Activated naive CD8-positive, alpha-beta T cell treated with anti-CD3 and anti-CD28 coated beads for 36 hours (primary cell): Measurements from ENCODE around the gene USE1. TPM values are rescaled to one million over a fixed set of nuclear protein-coding genes. Genes with fewer than 3 reads are reported as not detected.
A peak's percentile ranks its signal among the peaks of the same experiment; 100 is the strongest.

Source experiments
- DNase-seq: peaks from one replicate; pipeline ENCODE4 v3.0.0; 2021
- H3K27ac Mint-ChIP-seq: one replicate; pipeline ENCODE4 v1.8.0; 2022; ENCODE audit warnings: mild to moderate bottlenecking, moderate library complexity, mixed read lengths
- H3K27me3 Mint-ChIP-seq: one replicate; pipeline ENCODE4 v1.8.0; 2022; ENCODE audit warnings: mild to moderate bottlenecking, mixed read lengths
- H3K36me3 Mint-ChIP-seq: one replicate; pipeline ENCODE4 v1.8.0; 2021; ENCODE audit warnings: mild to moderate bottlenecking, mixed read lengths
- H3K4me1 Mint-ChIP-seq: one replicate; pipeline ENCODE4 v1.8.0; 2021; ENCODE audit warnings: mixed read lengths
- H3K4me3 Mint-ChIP-seq: one replicate; pipeline ENCODE4 v1.8.0; 2022; ENCODE audit warnings: mild to moderate bottlenecking, moderate library complexity, mixed read lengths
- H3K9me3 Mint-ChIP-seq: one replicate; pipeline ENCODE4 v1.8.0; 2022; ENCODE audit warnings: mixed read lengths
- total RNA-seq, 2 experiments: library from RNA; stranded (reverse); gene quantifications; one replicate each; pipeline ENCODE4 v1.2.3, GENCODE V29; 2021

USE1 gene
- total RNA-seq, 2 experiments from 2014 or later: 26.5 to 27.1 TPM

GRCh38 chr19:17240062-17240752 is 25.1 kb downstream of the USE1 start:
- Mint-ChIP-seq H3K27ac (no peak overlapping the region), H3K27me3 (no peaks in the 10 kb centered on the region), H3K36me3 (no peaks in the 10 kb centered on the region), H3K9me3 (no peaks in the 10 kb centered on the region), H3K4me1 (no peaks in the 10 kb centered on the region), H3K4me3 (no peak overlapping the region)
- no peak for DNase-seq

GRCh38 chr19:17240826-17241399 is 25.8 kb downstream of the USE1 start:
- no peak for DNase-seq
- Mint-ChIP-seq H3K9me3 (no peaks in the 10 kb centered on the region), H3K36me3 (no peaks in the 10 kb centered on the region), H3K27me3 (no peaks in the 10 kb centered on the region), H3K4me1 (no peaks in the 10 kb centered on the region), H3K27ac (no peak overlapping the region), H3K4me3 (no peak overlapping the region)

GRCh38 chr19:17242431-17243208 is 27.5 kb downstream of the USE1 start:
- Mint-ChIP-seq H3K27me3 (peaks cover 12% of the 10 kb centered on the region), H3K27ac (no peak overlapping the region), H3K4me1 (peaks cover 5% of the 10 kb centered on the region), H3K4me3 (no peak overlapping the region), H3K9me3 (no peaks in the 10 kb centered on the region), H3K36me3 (no peaks in the 10 kb centered on the region)
- DNase-seq: no peak

- H3K27ac Mint-ChIP-seq: no peak overlapping the region
- H3K4me3 Mint-ChIP-seq: no peak overlapping the region
- no peaks in the 10 kb centered on the region for H3K36me3 Mint-ChIP-seq
Measured at GRCh38 chr19:17243211-17243829, 28.2 kb downstream of the USE1 start.

GRCh38 chr19:17243830-17244617 is 28.9 kb downstream of the USE1 start:
- Mint-ChIP-seq H3K27ac (no peak overlapping the region), H3K27me3 (peaks cover 12% of the 10 kb centered on the region), H3K9me3 (no peaks in the 10 kb centered on the region)

More at GRCh38 chr19:17243211-17243829, 28.2 kb downstream of the USE1 start:
- DNase-seq: no peak
- Mint-ChIP-seq H3K27me3 (peaks cover 12% of the 10 kb centered on the region), H3K4me1 (peaks cover 5% of the 10 kb centered on the region), H3K9me3 (no peaks in the 10 kb centered on the region)

GRCh38 chr19:17244618-17245534 is 29.7 kb downstream of the USE1 start:
- Mint-ChIP-seq H3K9me3 (no peaks in the 10 kb centered on the region), H3K36me3 (no peaks in the 10 kb centered on the region), H3K4me3 (peak overlapping the region; percentile 42), H3K27ac (no peak overlapping the region), H3K27me3 (peaks cover 12% of the 10 kb centered on the region), H3K4me1 (peaks cover 5% of the 10 kb centered on the region)
- DNase-seq: no peak

More at GRCh38 chr19:17243830-17244617, 28.9 kb downstream of the USE1 start:
- peaks cover 5% of the 10 kb centered on the region for H3K4me1 Mint-ChIP-seq
- no peak for DNase-seq
- H3K4me3 Mint-ChIP-seq: peak overlapping the region; percentile 42
- H3K36me3 Mint-ChIP-seq: no peaks in the 10 kb centered on the region

- H3K27ac Mint-ChIP-seq: peak within 1 kb of the TSS; percentile 71
- H3K36me3 Mint-ChIP-seq: no peaks in the 10 kb centered on the region
- H3K4me3 Mint-ChIP-seq: peak within 1 kb of the TSS; percentile 85
- DNase-seq: no peak
- peaks cover 12% of the 10 kb centered on the region for H3K27me3 Mint-ChIP-seq
- H3K9me3 Mint-ChIP-seq: no peaks in the 10 kb centered on the region
- H3K4me1 Mint-ChIP-seq: peaks cover 5% of the 10 kb centered on the region
Measured at GRCh38 chr19:17245535-17245984, 30.4 kb downstream of the USE1 start, which contains the start of gene NR2F6. Gene NR2F6, minus strand, starts transcription at chr19:17245919. Its CDS starts 699 bp downstream, at chr19:17245220.

- no peak for DNase-seq
- no peaks in the 10 kb centered on the region for H3K36me3 Mint-ChIP-seq
- H3K4me3 Mint-ChIP-seq: peak overlapping the region; percentile 85
- no peaks in the 10 kb centered on the region for H3K9me3 Mint-ChIP-seq
- H3K4me1 Mint-ChIP-seq: peaks cover 5% of the 10 kb centered on the region
- H3K27me3 Mint-ChIP-seq: peaks cover 12% of the 10 kb centered on the region
- no peak overlapping the region for H3K27ac Mint-ChIP-seq
Measured at GRCh38 chr19:17246681-17247425, 31.7 kb downstream of the USE1 start.

GRCh38 chr19:17248011-17248776 is 33.0 kb downstream of the USE1 start:
- H3K27ac Mint-ChIP-seq: no peak overlapping the region
- no peaks in the 10 kb centered on the region for H3K9me3 Mint-ChIP-seq
- no peaks in the 10 kb centered on the region for H3K36me3 Mint-ChIP-seq
- H3K4me3 Mint-ChIP-seq: no peak overlapping the region
- no peak for DNase-seq
- H3K27me3 Mint-ChIP-seq: peaks cover 12% of the 10 kb centered on the region
- peaks cover 5% of the 10 kb centered on the region for H3K4me1 Mint-ChIP-seq

- no peak overlapping the region for H3K4me3 Mint-ChIP-seq
- H3K27me3 Mint-ChIP-seq: peaks cover 12% of the 10 kb centered on the region
- peaks cover 5% of the 10 kb centered on the region for H3K4me1 Mint-ChIP-seq
- no peak for DNase-seq
- H3K9me3 Mint-ChIP-seq: no peaks in the 10 kb centered on the region
- no peaks in the 10 kb centered on the region for H3K36me3 Mint-ChIP-seq
- H3K27ac Mint-ChIP-seq: no peak overlapping the region
Measured at GRCh38 chr19:17249887-17250548, 34.9 kb downstream of the USE1 start.

- H3K27me3 Mint-ChIP-seq: no peaks in the 10 kb centered on the region
- no peaks in the 10 kb centered on the region for H3K9me3 Mint-ChIP-seq
- H3K4me1 Mint-ChIP-seq: no peaks in the 10 kb centered on the region
- H3K27ac Mint-ChIP-seq: no peak overlapping the region
- DNase-seq: no peak
- no peaks in the 10 kb centered on the region for H3K36me3 Mint-ChIP-seq
- H3K4me3 Mint-ChIP-seq: peak overlapping the region; percentile 26
Measured at GRCh38 chr19:17254636-17255035, 39.5 kb downstream of the USE1 start.

GRCh38 chr19:17255150-17255621 is 40.0 kb downstream of the USE1 start:
- Mint-ChIP-seq H3K4me1 (no peaks in the 10 kb centered on the region), H3K9me3 (no peaks in the 10 kb centered on the region), H3K36me3 (no peaks in the 10 kb centered on the region), H3K27ac (no peak overlapping the region), H3K27me3 (no peaks in the 10 kb centered on the region), H3K4me3 (no peak overlapping the region)
- DNase-seq: no peak
